Cardiac muscle cell (in vitro differentiated cells and primary cell): ENCODE data around the gene HOXB3. TPM values are rescaled to one million over a fixed set of nuclear protein-coding genes. Genes with fewer than 3 reads are reported as not detected.

Experiments used
- DNase-seq, 2 donors: peaks; one replicate each; pipeline versions ENCODE4 v3.0.0 to v3.0.0-alpha.2; 2010 to 2017; ENCODE audit warnings: low read depth in 1 of 2, low spot score in 1 of 2
- H3K27ac ChIP-seq: fragments of 200-600 bp; sonication (generic); 2 replicates; pipeline ENCODE4 v1.5.1; 2016
- H3K27me3 ChIP-seq: fragments of 200-600 bp; sonication (generic); 2 replicates; pipeline ENCODE4 v1.6.0; 2016; ENCODE audit warnings: control low read depth
- H3K36me3 ChIP-seq: fragments of 200-600 bp; sonication (generic); 2 replicates; pipeline ENCODE4 v1.5.1; 2016; ENCODE audit warnings: control low read depth
- H3K4me1 ChIP-seq: fragments of 200-600 bp; sonication (generic); 2 replicates; pipeline ENCODE4 v1.8.1; 2017; ENCODE audit warnings: low read depth, mild to moderate bottlenecking, mixed run types
- H3K4me3 ChIP-seq: fragments of 200-600 bp; sonication (generic); 2 replicates; pipeline ENCODE4 v1.5.1; 2016; ENCODE audit warnings: mild to moderate bottlenecking
- H3K9me3 ChIP-seq: fragments of 200-600 bp; sonication (generic); 2 replicates; pipeline ENCODE4 v1.5.1; 2017; ENCODE audit warnings: low read depth, mild to moderate bottlenecking, control low read depth
- polyA plus RNA-seq: library from polyadenylated mRNA; unstranded; fragments of >200 nt; fragmentation: Nextera tagmentation; extraction: Ambion mirVana; gene quantifications from 2 replicates; pipeline ENCODE4 v1.2.1, GENCODE V29; 2016
- total RNA-seq: library from RNA; depleted of rRNA; stranded (reverse); fragments of >200 nt; gene quantifications from 2 replicates; pipeline ENCODE4 v1.2.3, GENCODE V29; 2016
- TF ChIP-seq, protein P1 (sequence below): IDR thresholded peaks from 2 replicates; pipeline ENCODE4 v1.5.1; 2012; ENCODE audit warnings: low read depth, mild to moderate bottlenecking, low read length

HOXB3 gene
- total and polyA plus RNA-seq, 2 experiments from 2014 or later, result 24.9 to 37.7 TPM

DNA sequence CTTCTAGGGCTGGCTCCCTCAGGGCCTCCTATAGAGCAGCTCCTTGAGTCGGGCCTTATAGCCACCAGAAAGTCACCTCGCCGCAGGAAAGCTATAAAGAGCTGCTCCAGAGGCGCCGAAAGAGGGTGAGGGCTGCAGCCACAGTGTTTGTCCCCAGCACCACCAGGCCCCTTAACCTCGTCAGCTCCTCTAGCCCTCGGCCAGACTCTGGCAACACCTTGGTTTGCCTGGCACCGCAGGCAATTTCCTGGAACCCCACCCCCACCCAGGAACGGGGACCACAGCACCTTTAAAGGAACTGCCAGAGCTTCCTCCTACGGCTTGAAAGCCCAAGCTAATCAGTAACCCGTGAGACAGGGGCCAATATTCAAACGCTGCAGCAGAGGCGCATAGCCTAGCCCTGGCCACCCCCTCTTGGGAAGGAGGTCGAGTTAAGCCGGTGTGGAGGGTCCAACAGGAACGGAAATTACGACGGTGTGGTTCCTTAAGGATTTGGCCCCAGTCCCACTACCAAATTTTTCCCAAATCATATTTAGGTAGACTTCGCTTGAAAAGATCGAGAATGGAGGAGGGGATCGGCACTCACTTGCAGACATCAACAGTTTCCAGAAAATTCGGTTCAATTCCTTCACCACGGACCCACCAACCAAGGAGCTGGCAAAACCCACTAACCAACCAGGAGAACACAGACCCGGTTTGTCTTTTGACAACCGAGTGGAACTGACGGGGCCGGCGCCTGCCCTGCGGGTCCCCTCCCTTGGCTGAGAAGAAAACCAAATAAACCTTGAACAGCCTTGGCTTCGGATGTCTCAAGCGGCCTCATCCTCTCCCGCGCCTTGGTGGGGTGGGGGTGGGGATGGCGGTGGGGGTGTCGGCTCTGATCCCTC is 11.7 kb upstream of the HOXB3 start:
- Histone ChIP-seq H3K27me3 (peaks cover 100% of the 10 kb centered on the region), H3K4me3 (no peak overlapping the region), H3K27ac (no peak overlapping the region), H3K36me3 (no peaks in the 10 kb centered on the region), H3K9me3 (no peaks in the 10 kb centered on the region), H3K4me1 (no peaks in the 10 kb centered on the region)
- TF ChIP-seq, protein P1, sequence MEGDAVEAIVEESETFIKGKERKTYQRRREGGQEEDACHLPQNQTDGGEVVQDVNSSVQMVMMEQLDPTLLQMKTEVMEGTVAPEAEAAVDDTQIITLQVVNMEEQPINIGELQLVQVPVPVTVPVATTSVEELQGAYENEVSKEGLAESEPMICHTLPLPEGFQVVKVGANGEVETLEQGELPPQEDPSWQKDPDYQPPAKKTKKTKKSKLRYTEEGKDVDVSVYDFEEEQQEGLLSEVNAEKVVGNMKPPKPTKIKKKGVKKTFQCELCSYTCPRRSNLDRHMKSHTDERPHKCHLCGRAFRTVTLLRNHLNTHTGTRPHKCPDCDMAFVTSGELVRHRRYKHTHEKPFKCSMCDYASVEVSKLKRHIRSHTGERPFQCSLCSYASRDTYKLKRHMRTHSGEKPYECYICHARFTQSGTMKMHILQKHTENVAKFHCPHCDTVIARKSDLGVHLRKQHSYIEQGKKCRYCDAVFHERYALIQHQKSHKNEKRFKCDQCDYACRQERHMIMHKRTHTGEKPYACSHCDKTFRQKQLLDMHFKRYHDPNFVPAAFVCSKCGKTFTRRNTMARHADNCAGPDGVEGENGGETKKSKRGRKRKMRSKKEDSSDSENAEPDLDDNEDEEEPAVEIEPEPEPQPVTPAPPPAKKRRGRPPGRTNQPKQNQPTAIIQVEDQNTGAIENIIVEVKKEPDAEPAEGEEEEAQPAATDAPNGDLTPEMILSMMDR, result no peak
- no peak for DNase-seq

DNA sequence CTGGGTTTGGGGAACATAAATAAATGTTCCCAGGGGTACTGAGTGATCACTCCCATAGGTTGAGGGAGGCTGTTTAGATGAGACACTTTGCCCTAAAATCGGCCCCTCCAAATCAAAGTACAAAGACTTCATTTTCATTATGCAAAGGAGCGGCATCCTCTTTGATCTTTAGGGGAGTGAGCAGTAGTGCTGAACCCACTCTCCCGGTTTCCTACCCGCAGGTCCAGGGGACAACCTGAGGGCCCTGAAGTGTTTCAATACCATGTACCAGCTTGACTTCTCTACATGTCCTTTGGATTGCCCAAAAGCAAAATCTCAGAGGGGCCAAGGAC is 11.1 kb upstream of the HOXB3 start:
- Histone ChIP-seq H3K36me3 (no peaks in the 10 kb centered on the region), H3K27ac (no peak overlapping the region), H3K27me3 (peaks cover 100% of the 10 kb centered on the region), H3K4me1 (no peaks in the 10 kb centered on the region), H3K4me3 (no peak overlapping the region), H3K9me3 (no peaks in the 10 kb centered on the region)
- TF ChIP-seq, protein P1, result no peak
- DNase-seq, result no peak

GRCh38 chr17:48600244-48601098 is 10.4 kb upstream of the HOXB3 start:
- no peaks in the 10 kb centered on the region for H3K9me3 ChIP-seq
- no peak overlapping the region for H3K4me3 ChIP-seq
- TF ChIP-seq, protein P1, result no peak
- H3K27ac ChIP-seq, result no peak overlapping the region
- DNase-seq, result no peak
- H3K36me3 ChIP-seq, result no peaks in the 10 kb centered on the region
- peaks cover 100% of the 10 kb centered on the region for H3K27me3 ChIP-seq
- no peaks in the 10 kb centered on the region for H3K4me1 ChIP-seq

DNA sequence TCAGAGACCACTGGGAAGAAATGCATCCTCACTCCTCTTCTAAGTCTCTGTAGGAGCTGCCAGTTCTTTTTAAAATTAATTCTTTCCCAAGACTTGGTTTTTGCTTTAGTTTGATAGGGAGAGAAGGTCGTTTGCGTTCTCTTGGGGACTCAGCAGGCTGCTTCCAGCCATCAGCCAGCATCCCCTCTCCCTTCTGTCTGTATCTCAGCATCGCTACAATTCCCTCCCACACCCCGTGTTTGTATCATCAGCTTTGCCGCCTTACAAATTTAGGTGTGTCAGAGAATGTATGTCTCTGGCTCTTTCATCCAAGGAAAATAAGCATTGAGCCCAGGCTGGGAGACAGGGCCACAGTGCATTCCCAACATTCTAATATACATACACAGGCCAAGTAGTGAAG is 9.3 kb upstream of the HOXB3 start:
- no peak overlapping the region for H3K4me3 ChIP-seq
- peaks cover 100% of the 10 kb centered on the region for H3K27me3 ChIP-seq

DNA sequence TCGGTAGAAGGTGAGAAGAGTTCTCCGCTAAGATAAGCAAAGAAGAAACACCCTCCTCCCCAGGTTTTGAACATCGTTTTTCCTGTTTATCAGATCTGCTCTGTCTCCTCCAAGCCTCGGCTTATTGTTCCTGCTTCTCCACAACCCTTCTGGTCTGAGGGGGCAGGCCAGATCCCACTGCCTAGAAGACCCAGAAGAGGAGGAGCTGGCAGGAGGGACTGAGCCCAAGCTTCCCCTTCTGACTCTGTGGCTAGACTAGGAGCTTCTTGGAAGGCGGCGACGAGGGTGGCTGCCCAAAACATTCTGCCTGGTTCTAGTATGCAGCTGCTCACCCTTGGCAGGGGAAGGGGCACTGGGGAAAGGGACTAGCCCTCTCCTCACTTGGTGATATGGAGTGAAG is 8.7 kb upstream of the HOXB3 start:
- TF ChIP-seq, protein P1, result no peak
- Histone ChIP-seq H3K36me3 (no peaks in the 10 kb centered on the region), H3K27me3 (peaks cover 100% of the 10 kb centered on the region), H3K4me3 (no peak overlapping the region), H3K9me3 (no peaks in the 10 kb centered on the region), H3K27ac (no peak overlapping the region), H3K4me1 (no peaks in the 10 kb centered on the region)
- no peak for DNase-seq

More for the DNA sequence above, 9.3 kb upstream of the HOXB3 start:
- Histone ChIP-seq H3K9me3 (no peaks in the 10 kb centered on the region), H3K36me3 (no peaks in the 10 kb centered on the region), H3K4me1 (no peaks in the 10 kb centered on the region), H3K27ac (no peak overlapping the region)
- TF ChIP-seq, protein P1, result no peak
- DNase-seq, result no peak
